HUES6 (cell line): ENCODE measurements around the gene ARHGEF38.

ENCODE experiments used
- H3K27ac ChIP-seq: 2 replicates; pipeline ENCODE4 v1.7.0; 2013; ENCODE audit warnings: low read depth, mild to moderate bottlenecking, low read length, inconsistent platforms
- H3K27me3 ChIP-seq: 2 replicates; pipeline ENCODE4 v1.6.1; 2013; ENCODE audit warnings: low read length; ENCODE audit not compliant: control insufficient read depth, insufficient read depth
- H3K36me3 ChIP-seq: 2 replicates; pipeline ENCODE4 v1.6.1; 2013; ENCODE audit warnings: low read length; ENCODE audit not compliant: control insufficient read depth, insufficient read depth
- H3K4me1 ChIP-seq: 2 replicates; pipeline ENCODE4 v1.6.1; 2013; ENCODE audit warnings: low read length; ENCODE audit not compliant: control insufficient read depth, insufficient read depth
- H3K4me3 ChIP-seq: 2 replicates; pipeline ENCODE4 v1.5.1; 2013; ENCODE audit warnings: low read depth, low read length
- H3K9ac ChIP-seq: one replicate; pipeline ENCODE4 v1.6.1; 2013; ENCODE audit warnings: mild to moderate bottlenecking, low read length
- H3K9me3 ChIP-seq: 2 replicates; pipeline ENCODE4 v1.6.1; 2013; ENCODE audit warnings: low read depth, low read length; ENCODE audit not compliant: control insufficient read depth, insufficient read depth

The ARHGEF38 gene

GRCh38 chr4:105542039-105542438 is 10.4 kb upstream of the ARHGEF38 start:
- H3K27me3 ChIP-seq = peaks cover 33% of the 10 kb centered on the region
- no peak overlapping the region for H3K4me3 ChIP-seq
- H3K4me1 ChIP-seq = no peaks in the 10 kb centered on the region
- no peak overlapping the region for H3K27ac ChIP-seq
- no peak overlapping the region for H3K9ac ChIP-seq
- H3K9me3 ChIP-seq = no peaks in the 10 kb centered on the region
- H3K36me3 ChIP-seq = no peaks in the 10 kb centered on the region

- no peak overlapping the region for H3K27ac ChIP-seq
- H3K4me1 ChIP-seq = no peaks in the 10 kb centered on the region
- H3K27me3 ChIP-seq = peaks cover 38% of the 10 kb centered on the region
- no peak overlapping the region for H3K9ac ChIP-seq
- H3K9me3 ChIP-seq = no peaks in the 10 kb centered on the region
- H3K36me3 ChIP-seq = no peaks in the 10 kb centered on the region
- H3K4me3 ChIP-seq = no peak overlapping the region
These were observed 9.1 kb upstream of the ARHGEF38 start for GRCh38 chr4:105543346-105543745.

DNA sequence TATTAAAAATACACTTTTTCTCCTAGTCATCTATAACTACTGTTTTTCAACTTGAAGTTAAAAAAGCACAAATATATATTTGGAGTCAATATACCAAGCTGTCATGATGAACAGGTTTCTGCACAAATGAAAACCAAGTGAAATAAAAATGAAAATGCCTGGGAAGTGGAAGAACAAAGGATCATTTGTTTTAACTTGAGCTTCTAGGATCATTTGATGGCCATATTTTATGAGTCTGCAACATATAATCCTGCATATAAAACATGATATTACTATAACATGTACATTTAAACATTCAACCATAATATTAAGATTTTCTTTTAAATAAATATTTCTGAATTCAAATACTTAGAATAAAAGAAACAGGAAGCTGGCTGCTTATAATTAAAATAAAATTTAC is 8.5 kb upstream of the ARHGEF38 start:
- Histone ChIP-seq H3K4me1 (no peaks in the 10 kb centered on the region), H3K9ac (no peak overlapping the region), H3K27ac (no peak overlapping the region), H3K9me3 (no peaks in the 10 kb centered on the region), H3K4me3 (no peak overlapping the region), H3K36me3 (no peaks in the 10 kb centered on the region), H3K27me3 (peaks cover 43% of the 10 kb centered on the region)

DNA sequence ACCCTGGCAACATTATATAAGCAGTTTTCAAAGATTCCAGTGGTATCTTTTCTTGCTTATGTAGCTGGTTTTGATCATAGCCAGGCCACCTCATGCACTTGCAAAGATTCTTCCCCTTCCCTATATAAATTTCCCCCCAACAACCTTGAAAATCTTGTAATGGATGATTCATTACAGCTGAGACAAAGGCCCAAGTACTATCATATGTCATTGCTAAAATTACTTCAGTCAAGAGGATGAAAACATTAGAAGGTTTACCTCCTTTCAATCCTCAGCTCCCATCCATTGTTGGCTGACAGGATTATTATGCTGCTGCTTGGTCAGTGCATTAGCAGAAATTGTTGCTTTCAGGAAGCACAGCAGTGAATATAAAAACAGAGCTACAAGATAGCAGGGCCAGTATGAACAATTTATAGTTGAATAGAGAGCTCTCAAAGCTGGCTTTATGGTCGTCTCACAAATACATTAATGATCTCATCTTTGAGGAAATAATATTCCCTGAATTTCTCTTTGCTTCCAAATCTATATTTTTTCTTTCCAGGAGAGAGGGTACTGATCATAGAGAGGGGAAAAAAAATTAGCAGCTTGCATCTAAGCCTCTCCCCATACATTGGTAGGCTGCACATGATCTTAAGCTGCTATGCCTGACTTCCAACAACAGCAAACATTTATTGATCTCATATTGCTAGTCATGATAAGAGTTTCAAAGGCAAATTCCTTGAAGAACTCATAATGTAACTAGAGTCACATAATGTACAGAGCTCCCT is 7.7 kb upstream of the ARHGEF38 start:
- Histone ChIP-seq H3K4me3 (no peak overlapping the region), H3K4me1 (no peaks in the 10 kb centered on the region), H3K27ac (no peak overlapping the region)

GRCh38 chr4:105546086-105546485 is 6.3 kb upstream of the ARHGEF38 start:
- H3K9me3 ChIP-seq = no peaks in the 10 kb centered on the region
- H3K4me3 ChIP-seq = no peak overlapping the region
- no peak overlapping the region for H3K9ac ChIP-seq
- no peaks in the 10 kb centered on the region for H3K4me1 ChIP-seq
- no peaks in the 10 kb centered on the region for H3K36me3 ChIP-seq
- peaks cover 64% of the 10 kb centered on the region for H3K27me3 ChIP-seq
- no peak overlapping the region for H3K27ac ChIP-seq

More for the DNA sequence above, 7.7 kb upstream of the ARHGEF38 start:
- Histone ChIP-seq H3K27me3 (peaks cover 51% of the 10 kb centered on the region), H3K9ac (no peak overlapping the region), H3K9me3 (no peaks in the 10 kb centered on the region), H3K36me3 (no peaks in the 10 kb centered on the region)

DNA sequence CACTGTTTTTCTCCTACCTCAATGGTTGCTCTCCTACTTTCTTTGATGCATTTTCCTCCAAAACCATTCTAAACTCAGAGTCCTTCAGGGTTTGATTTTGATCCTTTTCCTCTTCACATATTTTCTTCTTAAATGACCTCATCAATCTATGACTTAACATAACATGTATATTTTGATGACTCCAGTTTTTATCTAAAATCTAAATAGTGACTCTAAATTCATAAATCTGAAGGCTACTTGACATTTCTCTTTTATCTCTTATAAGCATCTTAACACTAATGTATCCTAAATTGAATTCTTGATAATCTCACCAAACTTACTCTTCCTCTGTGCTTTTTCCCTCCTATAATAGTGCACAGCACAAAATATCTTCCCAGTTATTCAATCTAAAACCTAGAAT is 4.7 kb upstream of the ARHGEF38 start:
- Histone ChIP-seq H3K4me1 (peaks cover 10% of the 10 kb centered on the region; the same call in 1 of the 2 replicates), H3K27ac (no peak overlapping the region), H3K9me3 (no peaks in the 10 kb centered on the region), H3K27me3 (peaks cover 72% of the 10 kb centered on the region), H3K36me3 (no peaks in the 10 kb centered on the region), H3K4me3 (no peak overlapping the region), H3K9ac (no peak overlapping the region)

- Histone ChIP-seq H3K4me3 (no peak overlapping the region), H3K27me3 (peaks cover 79% of the 10 kb centered on the region), H3K36me3 (no peaks in the 10 kb centered on the region), H3K4me1 (peaks cover 10% of the 10 kb centered on the region; the same call in 1 of the 2 replicates), H3K9ac (no peak overlapping the region), H3K9me3 (no peaks in the 10 kb centered on the region), H3K27ac (no peak overlapping the region)
These were observed 3.9 kb upstream of the ARHGEF38 start for GRCh38 chr4:105548483-105548882.

- Histone ChIP-seq H3K27me3 (peaks cover 89% of the 10 kb centered on the region), H3K4me3 (no peak overlapping the region), H3K9ac (no peak overlapping the region), H3K4me1 (peaks cover 17% of the 10 kb centered on the region; the same call in 1 of the 2 replicates), H3K27ac (no peak overlapping the region), H3K36me3 (no peaks in the 10 kb centered on the region), H3K9me3 (no peaks in the 10 kb centered on the region)
These were observed 1.8 kb upstream of the ARHGEF38 start for GRCh38 chr4:105550641-105551040.

- H3K4me3 ChIP-seq = peak overlapping the region; percentile 20; the same call in 1 of the 2 replicates
- H3K9me3 ChIP-seq = no peaks in the 10 kb centered on the region
- H3K36me3 ChIP-seq = no peaks in the 10 kb centered on the region
- H3K9ac ChIP-seq = no peak overlapping the region
- H3K27ac ChIP-seq = no peak overlapping the region
- peaks cover 100% of the 10 kb centered on the region for H3K27me3 ChIP-seq
- peaks cover 27% of the 10 kb centered on the region; the same call in 1 of the 2 replicates for H3K4me1 ChIP-seq
These were observed 3.0 kb downstream of the ARHGEF38 start for GRCh38 chr4:105555409-105555808.

GRCh38 chr4:105556206-105556605 is 3.8 kb downstream of the ARHGEF38 start:
- Histone ChIP-seq H3K4me3 (no peak overlapping the region), H3K4me1 (peaks cover 27% of the 10 kb centered on the region; the same call in 1 of the 2 replicates), H3K9ac (no peak overlapping the region), H3K9me3 (no peaks in the 10 kb centered on the region), H3K36me3 (no peaks in the 10 kb centered on the region), H3K27ac (no peak overlapping the region), H3K27me3 (peaks cover 99% of the 10 kb centered on the region)

DNA sequence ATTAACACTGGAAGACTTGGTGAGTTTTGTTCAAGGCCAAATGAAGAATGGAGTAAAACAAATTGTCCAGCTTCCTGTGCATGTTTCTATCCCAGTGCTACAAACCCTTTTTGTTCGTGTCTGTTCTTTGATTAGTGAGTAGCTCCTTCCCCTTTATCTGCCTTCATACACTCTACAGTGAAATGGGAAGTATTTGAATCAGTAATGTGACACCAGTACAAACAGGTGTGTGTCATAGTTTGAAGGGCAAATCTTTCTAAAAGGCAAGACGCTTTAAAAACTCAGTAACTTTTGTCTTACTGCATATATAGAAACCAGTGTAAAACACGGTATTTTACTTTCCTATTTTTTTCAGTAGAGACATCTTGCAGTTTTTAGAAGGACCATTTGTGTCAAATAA is 5.9 kb downstream of the ARHGEF38 start:
- H3K9ac ChIP-seq = no peak overlapping the region
- H3K27me3 ChIP-seq = peaks cover 97% of the 10 kb centered on the region
- peaks cover 17% of the 10 kb centered on the region; the same call in 1 of the 2 replicates for H3K4me1 ChIP-seq
- no peaks in the 10 kb centered on the region for H3K36me3 ChIP-seq
- H3K9me3 ChIP-seq = no peaks in the 10 kb centered on the region
- H3K27ac ChIP-seq = no peak overlapping the region
- no peak overlapping the region for H3K4me3 ChIP-seq
